Middle frontal gyrus (tissue), 1 donor: Measurements from ENCODE around the gene LSP1.
"Not testable (repeated sequence)": the region's sequence is repeated elsewhere in the genome, so short reads cannot be mapped to it uniquely, and the experiment has no call there.

Experiments
- DNase-seq: peaks from one replicate; pipeline ENCODE4 v3.0.0-alpha.2; 2015; ENCODE audit warnings: low spot score; ENCODE audit errors: extremely low spot score

Gene LSP1

GRCh38 chr11:1862588-1863351 is 9.9 kb downstream of the LSP1 start:
- DNase-seq, result no peak

GRCh38 chr11:1863352-1864216 is 10.7 kb downstream of the LSP1 start:
- peak; percentile 15 for DNase-seq

- DNase-seq, result no peak
Observed at GRCh38 chr11:1864231-1864630, 11.3 kb downstream of the LSP1 start.

- no peak for DNase-seq
Observed at GRCh38 chr11:1864831-1865665, 12.2 kb downstream of the LSP1 start.

- DNase-seq, result no peak
Observed at GRCh38 chr11:1866226-1866625, 13.3 kb downstream of the LSP1 start.

- no peak for DNase-seq
Observed at GRCh38 chr11:1866776-1867175, 13.9 kb downstream of the LSP1 start.

DNA sequence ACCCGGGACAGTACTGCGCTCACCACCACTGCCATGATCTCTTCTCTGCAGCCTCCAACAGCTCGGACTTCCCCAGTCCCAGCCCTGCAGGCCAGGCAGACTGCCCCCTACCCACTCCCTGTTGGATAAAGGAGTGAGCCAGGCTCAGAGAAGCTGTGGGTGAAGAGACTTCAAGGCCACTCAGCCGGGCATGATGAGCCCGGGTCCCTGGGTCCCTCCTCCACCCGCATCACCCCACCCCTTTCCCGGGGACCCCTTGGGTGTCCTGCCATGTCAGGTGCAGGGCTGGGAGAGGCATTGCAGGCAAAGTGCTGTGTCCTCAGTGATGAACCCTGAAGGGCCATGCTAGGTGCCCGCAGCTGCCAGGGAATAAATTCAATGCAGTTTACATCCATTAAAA is 14.5 kb downstream of the LSP1 start:
- no peak for DNase-seq

GRCh38 chr11:1868056-1868635 is 15.3 kb downstream of the LSP1 start:
- DNase-seq, result no peak

DNA sequence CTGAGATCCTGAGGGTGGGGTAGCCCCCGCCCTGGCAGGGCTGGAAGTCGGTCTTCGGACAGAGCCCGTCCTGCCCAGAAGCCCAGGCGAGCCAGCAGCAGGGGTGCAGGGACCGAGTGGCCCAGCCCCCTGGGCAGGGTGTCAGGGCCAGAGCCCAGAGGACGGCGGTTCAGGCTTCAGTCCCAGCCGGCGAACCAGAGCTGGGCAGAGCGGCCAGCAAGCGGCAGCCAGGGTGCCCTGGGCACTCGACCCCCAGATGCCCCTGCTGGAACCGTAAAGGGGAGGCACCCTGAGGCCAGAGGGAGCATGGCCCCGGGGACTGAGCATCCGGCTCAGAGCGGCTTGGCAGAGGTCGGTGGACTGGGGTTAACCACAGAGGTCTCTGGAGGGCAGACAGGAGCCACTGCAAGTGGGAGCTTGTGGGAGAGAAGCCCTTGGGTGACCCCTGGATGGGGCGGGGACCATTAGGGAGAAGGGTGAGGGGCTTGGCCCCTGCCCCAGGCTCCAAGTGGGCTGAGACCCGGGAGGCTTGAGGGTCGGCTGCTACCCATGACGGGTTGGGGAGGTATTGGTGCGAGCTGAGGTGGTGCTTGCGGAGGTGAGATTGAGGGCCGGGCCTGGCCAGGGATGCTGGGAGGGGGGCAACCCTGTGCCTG is 15.9 kb downstream of the LSP1 start:
- no peak for DNase-seq

GRCh38 chr11:1869427-1870325 is 16.8 kb downstream of the LSP1 start:
- no peak for DNase-seq

DNA sequence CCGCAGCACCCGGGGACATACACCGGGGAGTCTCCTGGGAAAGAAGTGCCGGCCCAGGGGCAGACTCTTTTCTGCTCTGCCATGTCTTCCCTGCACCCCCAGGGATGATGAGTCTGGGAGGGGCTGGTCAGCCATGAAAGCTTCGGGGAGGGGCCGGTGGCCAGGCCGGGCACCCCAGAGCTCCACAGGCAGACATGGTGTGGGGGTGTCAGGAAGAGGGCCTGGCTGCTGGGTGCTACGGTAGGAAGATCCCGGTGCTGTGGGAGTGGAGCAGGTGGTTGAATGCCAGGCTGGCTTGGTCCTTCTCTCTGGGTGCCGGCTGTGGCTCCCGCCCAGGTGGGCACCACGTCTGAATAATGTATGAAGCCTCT is 17.4 kb downstream of the LSP1 start:
- DNase-seq, result no peak

- no peak for DNase-seq
Observed at GRCh38 chr11:1870721-1871466, 18.0 kb downstream of the LSP1 start.

DNA sequence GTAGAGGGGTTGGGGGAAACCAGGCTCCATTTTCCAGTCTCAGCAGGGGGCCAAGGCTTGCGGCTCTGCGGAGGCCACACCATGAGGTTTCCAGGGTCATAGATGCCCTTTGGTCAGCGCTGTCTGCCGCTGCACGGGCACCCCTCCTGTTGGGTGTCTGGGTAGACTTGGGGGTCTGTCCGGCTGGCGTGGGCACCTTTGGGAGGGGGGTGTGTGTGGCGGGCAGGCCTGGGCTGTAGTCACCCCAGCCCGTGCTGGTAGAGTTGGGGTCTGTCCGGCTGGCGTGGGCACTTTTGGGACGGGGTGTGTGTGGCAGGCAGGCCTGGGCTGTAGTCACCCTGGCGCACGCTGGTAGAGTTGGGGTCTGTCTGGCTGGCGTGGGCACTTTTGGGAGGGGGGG is 18.6 kb downstream of the LSP1 start:
- DNase-seq, result no peak

DNA sequence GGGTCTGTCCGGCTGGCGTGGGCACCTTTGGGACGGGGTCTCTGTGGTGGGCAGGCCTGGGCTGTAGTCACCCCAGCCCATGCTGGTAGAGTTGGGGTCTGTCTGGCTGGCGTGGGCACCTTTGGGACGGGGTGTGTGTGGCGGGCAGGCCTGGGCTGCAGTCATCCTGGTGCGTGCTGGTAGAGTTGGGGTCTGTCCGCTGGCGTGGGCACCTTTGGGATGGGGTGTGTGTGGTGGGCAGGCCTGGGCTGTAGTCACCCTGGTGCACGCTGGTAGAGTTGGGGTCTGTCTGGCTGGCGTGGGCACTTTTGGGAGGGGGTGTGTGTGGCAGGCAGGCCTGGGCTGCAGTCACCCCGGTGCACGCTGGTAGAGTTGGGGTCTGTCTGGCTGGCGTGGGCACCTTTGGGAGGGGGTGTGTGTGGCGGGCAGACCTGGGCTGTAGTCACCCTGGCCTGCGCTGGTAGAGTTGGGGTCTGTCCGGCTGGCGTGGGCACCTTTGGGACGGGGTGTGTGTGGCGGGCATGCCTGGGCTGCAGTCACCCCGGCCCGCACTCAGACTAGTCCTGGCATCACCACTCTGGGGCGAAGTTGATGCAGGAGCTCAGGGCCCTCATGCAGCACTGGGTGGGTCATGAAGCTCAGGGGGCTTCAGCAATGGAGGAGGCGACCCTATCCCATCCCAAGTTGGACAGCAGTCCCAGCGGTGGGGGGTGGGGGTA is 19.5 kb downstream of the LSP1 start:
- no peak for DNase-seq

DNA sequence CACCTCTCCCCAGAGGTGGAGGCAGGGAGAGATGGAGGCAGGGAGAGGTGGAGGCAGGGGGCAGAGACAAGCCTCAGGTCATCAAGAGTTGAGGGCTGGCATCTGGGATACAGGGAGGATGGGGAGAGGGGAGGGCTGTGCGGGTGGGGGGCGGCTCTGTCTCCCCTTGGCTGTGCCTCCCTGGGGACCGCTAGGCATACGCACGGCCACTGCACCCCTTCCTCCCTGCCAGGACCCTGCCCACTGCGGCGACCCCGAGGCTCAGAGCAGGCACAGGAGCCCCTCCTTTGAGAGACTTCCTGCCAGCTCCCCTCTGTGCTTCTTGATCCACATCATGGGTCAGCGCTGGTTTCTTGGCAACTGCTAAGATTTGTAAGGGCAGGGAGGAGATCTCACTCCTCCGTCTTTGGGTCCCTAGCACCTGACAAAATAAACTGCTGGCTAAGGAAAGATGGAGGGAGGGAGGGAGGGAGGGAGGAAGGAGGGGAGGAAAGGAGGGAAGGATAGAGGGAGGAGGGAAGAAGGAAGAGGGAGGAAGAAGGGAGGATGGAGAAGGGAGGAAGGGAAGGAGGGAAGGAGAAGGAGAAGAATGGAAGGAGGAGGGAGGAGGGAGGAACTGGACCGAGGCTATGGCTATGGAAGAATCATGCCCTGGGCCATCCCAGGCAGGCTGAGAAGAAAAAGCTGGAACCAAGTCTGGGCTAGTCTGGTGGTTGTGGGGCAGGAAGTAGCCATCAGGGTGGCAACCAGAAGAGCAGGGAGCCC is 20.3 kb downstream of the LSP1 start:
- DNase-seq, result no peak

- not testable (repeated sequence) for DNase-seq
Observed at GRCh38 chr11:1873813-1874150, 20.9 kb downstream of the LSP1 start.

DNA sequence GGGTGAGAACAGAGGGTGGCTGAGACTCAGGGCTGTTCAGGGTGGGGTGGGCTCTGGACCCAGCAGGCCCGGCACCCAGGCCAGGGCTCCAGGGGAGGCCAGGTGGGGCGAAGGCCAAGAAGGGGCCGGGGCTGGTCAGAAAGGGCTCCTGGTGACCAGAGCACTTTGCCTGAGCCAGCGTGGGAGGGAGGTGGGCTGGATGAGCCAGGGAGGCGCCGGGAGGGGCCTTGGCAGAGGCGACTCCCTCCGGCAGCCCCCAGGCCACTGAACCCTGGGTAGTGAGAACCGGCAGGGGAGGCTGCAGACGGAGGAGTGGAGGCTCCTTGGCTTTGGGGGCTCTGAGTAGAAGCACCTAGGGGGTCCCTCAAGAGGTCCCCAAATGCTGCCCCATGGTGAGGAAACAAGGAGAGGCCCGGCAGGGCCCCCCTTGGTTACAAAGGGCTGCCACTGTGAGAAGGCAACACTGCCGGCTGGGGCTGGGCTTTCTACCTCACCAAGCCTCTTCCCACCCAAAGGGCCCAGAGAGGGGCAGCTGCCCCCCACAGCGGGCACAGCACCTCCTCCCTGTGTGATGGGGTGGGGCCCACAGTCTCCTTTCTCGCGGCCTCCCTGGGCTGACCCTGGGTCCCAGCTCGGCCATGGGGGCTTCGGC is 21.7 kb downstream of the LSP1 start:
- DNase-seq, result not testable (repeated sequence)
